ENCODE data around the gene SERTM1. TPM values are rescaled to one million over a fixed set of nuclear protein-coding genes. Genes with fewer than 3 reads are reported as not detected.

Gene SERTM1
- total RNA-seq (2022; extraction: Qiagen RNA extraction), result not detected in 5 replicates

GRCh38 chr13:36673838-36674326 is at the start of gene SERTM1:
TSS of gene SERTM1 (plus strand) at chr13:36674020. CDS start at chr13:36695079, 21,059 bp downstream.

Other genes with a start within 250 kb of the SERTM1 start
- 0.28 to 0.56 TPM (median 0.45 TPM) in 5 replicates for gene CCNA1, start 241.5 kb upstream of the SERTM1 start, total RNA-seq (2022; extraction: Qiagen RNA extraction)
- gene RFXAP, start 145.2 kb downstream of the SERTM1 start, total RNA-seq (2022; extraction: Qiagen RNA extraction), result 0.69 to 0.92 TPM (median 0.86 TPM) in 5 replicates
- 0.03 to 0.18 TPM (median 0.09 TPM) in 5 replicates for gene SMAD9, start 246.2 kb downstream of the SERTM1 start, total RNA-seq (2022; extraction: Qiagen RNA extraction)